22Rv1 (cell line): Measurements from ENCODE around the gene MMP15.

ENCODE experiments used
- H3K27ac ChIP-seq: fragments of 450-650 bp; 2 replicates; pipeline ENCODE4 v1.5.1; 2017
- CTCF ChIP-seq: fragments of 450-650 bp; IDR thresholded peaks from 2 replicates; pipeline ENCODE4 v1.5.1; 2017; ENCODE audit warnings: mild to moderate bottlenecking
- ZFX ChIP-seq: fragments of 450-650 bp; IDR thresholded peaks from 2 replicates; pipeline ENCODE4 v1.6.1; 2017; ENCODE audit warnings: antibody characterized with exemption, borderline replicate concordance

The MMP15 gene

DNA sequence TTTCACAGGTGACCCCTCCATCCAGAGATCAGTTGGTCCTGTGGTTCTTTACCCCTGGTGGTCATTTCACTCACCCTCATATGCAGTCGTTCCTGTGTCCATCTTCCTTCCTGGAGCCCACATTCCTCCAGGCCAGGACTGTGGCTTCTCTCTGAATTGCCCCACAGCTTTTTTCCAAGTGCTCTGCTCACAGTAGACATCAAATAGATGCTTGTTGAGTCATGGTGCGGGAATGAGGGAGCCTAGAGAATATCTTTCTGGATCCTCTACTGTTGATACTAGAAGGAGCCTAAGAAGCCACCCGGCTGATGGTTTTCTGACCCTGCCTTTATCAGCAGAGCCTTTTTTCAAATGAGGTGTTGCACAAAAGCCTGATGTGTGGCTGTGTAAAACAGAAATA lies 13.9 kb upstream of the MMP15 start:
- H3K27ac ChIP-seq: no peak overlapping the region
- TF ChIP-seq CTCF: no peak
- no peak for TF ChIP-seq ZFX

- no peak overlapping the region for H3K27ac ChIP-seq
- TF ChIP-seq CTCF (no peak), ZFX (no peak)
Measured at GRCh38 chr16:58012481-58012880, 13.1 kb upstream of the MMP15 start.

DNA sequence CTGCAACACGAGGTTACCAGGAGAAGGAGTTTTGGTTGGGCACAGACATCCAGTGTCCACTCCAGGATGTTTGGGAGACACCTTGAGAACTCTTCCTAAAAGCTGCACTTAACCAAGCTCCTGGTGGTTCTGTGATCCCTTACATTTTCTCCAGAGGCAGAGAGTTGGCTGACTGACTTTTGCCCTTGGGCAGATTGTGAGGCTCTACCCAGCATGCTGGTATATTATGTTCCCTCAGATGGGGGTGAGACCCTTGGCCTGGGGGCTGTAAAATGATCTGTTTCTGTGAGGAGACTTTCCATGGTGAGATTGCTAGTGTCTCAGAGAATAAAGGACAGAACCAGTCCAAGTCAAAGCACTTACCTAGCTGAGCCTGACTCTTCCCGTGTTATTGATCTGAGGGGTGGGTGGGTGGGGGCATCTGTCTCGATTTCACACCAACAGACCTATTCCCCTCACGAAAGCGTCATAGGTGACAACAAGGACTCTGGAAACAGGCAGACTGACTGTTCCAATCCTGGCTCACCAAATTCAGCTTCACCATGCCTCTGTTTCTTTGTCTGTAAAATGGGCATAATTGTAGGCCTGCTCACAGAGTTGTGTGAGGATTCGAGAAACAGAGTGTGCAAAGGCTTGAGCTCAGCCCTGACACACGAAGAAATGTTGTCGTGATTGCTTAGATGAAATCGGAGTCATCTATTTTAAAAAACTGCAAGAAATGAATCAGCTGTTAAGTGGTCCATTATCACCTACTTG lies 12.2 kb upstream of the MMP15 start:
- TF ChIP-seq CTCF (no peak), ZFX (no peak)
- no peak overlapping the region for H3K27ac ChIP-seq

GRCh38 chr16:58016840-58017446 lies 8.6 kb upstream of the MMP15 start:
- TF ChIP-seq CTCF (no peak), ZFX (no peak)
- H3K27ac ChIP-seq: no peak overlapping the region

DNA sequence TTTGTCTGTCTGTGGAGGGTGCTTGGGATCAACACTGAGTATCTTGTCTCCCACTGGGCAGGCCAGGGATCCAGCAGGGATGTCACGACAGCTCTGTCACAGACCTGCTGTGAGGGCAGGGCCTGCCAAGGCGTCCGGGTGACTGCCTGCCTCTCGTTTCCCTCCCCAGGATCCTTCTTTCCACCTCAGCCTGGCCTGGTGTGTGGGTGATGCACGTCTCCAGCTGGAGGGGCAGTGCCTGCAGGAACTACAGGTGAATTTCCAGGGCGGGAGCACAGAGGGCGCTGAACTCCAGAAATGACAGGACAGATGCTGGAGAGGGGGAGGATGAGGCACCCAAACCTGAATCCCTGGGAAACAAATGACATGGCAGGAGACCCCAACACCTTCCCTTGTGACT lies 6.8 kb upstream of the MMP15 start:
- no peak overlapping the region for H3K27ac ChIP-seq
- no peak for TF ChIP-seq ZFX
- TF ChIP-seq CTCF: no peak; the same call in 1 of the 2 replicates

- TF ChIP-seq CTCF (no peak), ZFX (no peak)
- H3K27ac ChIP-seq: no peak overlapping the region
Measured at GRCh38 chr16:58019866-58020538, 5.6 kb upstream of the MMP15 start.
